HepG2 (cell line): ENCODE data around the gene ZNF500.

Source experiments
- ARID2 ChIP-seq: sonication (generic); formaldehyde crosslinking; IDR thresholded peaks from 2 replicates; pipeline ENCODE4 v1.8.1; 2022; ENCODE audit warnings: mild to moderate bottlenecking, missing genetic modification reagents, borderline replicate concordance
- CHCHD3 ChIP-seq: sonication (generic); formaldehyde crosslinking; IDR thresholded peaks from 2 replicates; pipeline ENCODE4 v1.8.0; 2022; ENCODE audit warnings: mild to moderate bottlenecking, missing genetic modification reagents, moderate library complexity
- JUN ChIP-seq: sonication (generic); formaldehyde crosslinking; IDR thresholded peaks from 2 replicates; pipeline ENCODE4 v1.4.0; 2020; ENCODE audit warnings: mild to moderate bottlenecking, missing genetic modification reagents
- PCBP2 ChIP-seq: fragments of 200-400 bp; formaldehyde crosslinking; optimal IDR thresholded peaks from 2 replicates; pipeline ENCODE3; 2018; ENCODE audit warnings: low read length, low read depth; ENCODE audit not compliant: poor library complexity, severe bottlenecking
- PHF8 ChIP-seq: sonication (generic); formaldehyde crosslinking; IDR thresholded peaks from 2 replicates; pipeline ENCODE4 v1.5.0; 2020; ENCODE audit warnings: missing genetic modification reagents
- SP2 ChIP-seq: sonication (generic); formaldehyde crosslinking; IDR thresholded peaks from 2 replicates; pipeline ENCODE4 v1.5.1; 2020; ENCODE audit warnings: mild to moderate bottlenecking, missing genetic modification reagents
- UBTF ChIP-seq: sonication (generic); formaldehyde crosslinking; IDR thresholded peaks from 2 replicates; pipeline ENCODE4 v1.4.0; 2020; ENCODE audit warnings: mild to moderate bottlenecking, missing genetic modification reagents
- ZNF264 ChIP-seq: sonication (generic); formaldehyde crosslinking; IDR thresholded peaks from 2 replicates; pipeline ENCODE4 v1.4.0; 2020; ENCODE audit warnings: missing genetic modification reagents
- ZNF292 ChIP-seq: sonication (generic); formaldehyde crosslinking; IDR thresholded peaks from 2 replicates; pipeline ENCODE4 v1.8.1; 2022; ENCODE audit warnings: mild to moderate bottlenecking, low read depth, missing genetic modification reagents, borderline replicate concordance

DNA sequence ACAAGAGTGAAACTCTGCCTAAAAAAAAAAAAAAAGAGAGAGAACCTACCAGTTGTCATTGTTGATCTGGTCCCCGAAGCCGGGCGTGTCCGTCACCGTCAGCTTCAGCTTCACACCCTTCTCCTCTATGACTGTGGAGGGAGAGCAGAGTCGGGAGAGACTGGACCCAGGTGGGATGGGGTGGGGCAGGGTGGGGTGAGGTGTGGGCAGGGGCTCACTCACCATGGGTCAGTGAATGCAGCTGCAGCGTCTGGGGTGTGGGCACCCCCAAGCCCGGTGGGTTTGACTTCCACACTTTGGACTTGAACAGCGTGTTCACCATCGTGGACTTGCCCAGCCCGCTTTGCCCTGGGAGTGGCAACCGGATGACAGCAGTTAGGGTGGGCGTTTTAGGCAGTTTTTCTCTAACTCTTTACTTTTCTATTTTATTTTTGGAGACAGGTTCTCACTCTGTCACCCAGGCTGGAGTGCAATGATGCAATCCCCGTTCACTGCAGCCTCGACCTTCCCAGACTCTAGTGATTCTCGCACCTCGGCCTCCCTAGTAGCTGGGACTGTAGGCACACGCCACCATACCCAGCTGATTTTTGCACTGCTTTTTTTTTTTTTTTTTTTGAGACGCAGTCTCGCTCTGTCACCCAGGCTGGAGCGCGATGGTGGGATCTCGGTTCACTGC, 18.9 kb upstream of the ZNF500 start:
- TF ChIP-seq CHCHD3 (CRISPR knock-in tag), result no peak
- no peak for TF ChIP-seq ZNF264
- no peak for TF ChIP-seq SP2 (CRISPR knock-in tag)
- TF ChIP-seq JUN (CRISPR knock-in tag), result no peak
- no peak for TF ChIP-seq ARID2 (CRISPR knock-in tag)
- TF ChIP-seq UBTF, result no peak
- no peak for TF ChIP-seq PCBP2
- no peak for TF ChIP-seq PHF8
- TF ChIP-seq ZNF292 (CRISPR knock-in tag), result no peak
